ENCODE results near the gene KSR1.
"Not testable (repeated sequence)": the region's sequence is repeated elsewhere in the genome, so short reads cannot be mapped to it uniquely, and the experiment has no call there.

KSR1 gene

DNA sequence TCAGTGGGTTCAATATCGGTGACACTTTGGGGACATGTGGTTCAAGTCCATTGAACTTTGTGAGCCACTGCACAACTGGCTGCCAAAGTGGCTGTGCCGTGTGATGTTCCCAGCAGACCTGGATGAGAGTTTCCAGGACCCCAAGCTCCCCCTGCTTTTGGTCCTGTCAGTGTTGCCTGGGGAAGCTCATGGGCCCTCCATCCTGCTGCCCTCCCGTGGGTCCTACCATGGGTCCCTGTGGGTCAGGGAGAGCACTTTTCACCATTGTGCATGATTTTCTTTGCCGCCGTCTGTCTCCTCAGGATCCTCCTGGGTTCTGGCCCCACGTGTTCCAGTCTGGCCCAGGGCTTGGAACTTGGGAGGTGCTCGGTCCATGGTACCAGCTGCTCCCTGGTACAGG is 212.9 kb downstream of the KSR1 start:
- no peak for DNase-seq

DNA sequence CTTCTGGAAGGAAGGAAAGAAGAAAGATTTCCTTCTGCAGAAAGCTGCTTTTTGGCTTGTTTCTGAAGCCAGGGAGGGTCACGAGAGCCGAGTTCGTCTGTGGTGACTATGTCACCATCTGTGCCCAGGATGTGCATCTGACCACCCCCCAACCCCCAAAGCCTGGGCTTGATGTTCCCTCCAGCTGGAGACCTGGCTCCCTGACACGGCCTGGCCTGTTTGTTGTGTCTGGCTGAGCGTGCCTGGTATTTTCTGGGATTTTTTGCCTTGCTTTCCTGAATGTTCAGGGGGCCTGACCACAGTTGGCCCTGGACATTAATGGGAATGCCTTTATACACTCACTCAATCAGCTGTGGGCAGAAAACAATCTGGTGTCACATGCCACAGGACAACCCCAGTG is 213.6 kb downstream of the KSR1 start:
- DNase-seq: no peak

DNA sequence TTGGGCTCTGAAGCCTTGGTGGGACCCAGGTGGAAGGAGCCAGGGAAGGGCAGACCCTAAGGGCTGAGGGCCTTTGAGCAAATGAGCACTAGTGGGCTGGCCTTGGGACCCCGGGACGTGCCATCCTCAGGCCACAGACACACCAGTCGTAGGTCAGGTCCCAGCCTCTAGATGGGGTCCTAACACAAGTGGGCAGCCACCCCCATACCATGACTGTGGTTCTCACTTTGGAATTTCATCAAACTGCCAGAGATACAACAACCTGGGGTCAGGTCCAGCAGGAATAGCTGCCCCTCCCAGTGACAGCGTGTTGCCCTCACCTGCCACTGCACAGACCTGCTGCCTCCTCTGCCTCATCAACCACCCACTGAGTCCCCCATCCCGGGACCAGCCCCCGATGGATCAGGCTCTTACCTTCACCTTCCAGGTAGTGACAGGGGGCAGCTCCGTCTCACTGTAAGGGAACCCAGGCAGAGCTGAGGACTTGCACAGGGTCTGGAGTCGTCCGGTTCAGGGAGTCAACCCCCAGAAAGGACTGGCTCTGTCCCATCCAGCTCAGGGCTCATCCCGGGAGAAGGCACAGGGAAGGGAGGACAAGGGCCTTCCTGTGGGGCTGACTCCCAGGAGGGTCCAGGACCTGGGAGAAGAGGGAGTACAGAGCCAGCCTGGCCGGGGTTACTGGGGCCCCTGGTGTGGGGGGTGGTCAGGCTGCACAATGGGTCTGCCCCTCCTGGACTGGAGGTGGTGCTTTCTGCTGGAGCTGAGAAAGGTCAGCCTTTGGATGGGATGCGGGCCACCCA is 214.7 kb downstream of the KSR1 start:
- no peak for DNase-seq

GRCh38 chr17:27671591-27671910 is 215.3 kb downstream of the KSR1 start:
- DNase-seq: no peak

GRCh38 chr17:27671977-27672480 is 215.8 kb downstream of the KSR1 start:
- not testable (repeated sequence) for DNase-seq

- DNase-seq: no peak
Measured at GRCh38 chr17:27674335-27674734, 218.1 kb downstream of the KSR1 start.

All from stimulated activated naive CD4-positive, alpha-beta T cell treated with Interleukin-2 at 50 U/mL for 16 hours (primary cell).